HepG2 (cell line): ENCODE measurements around the gene SGMS1. TPM values are rescaled to one million over a fixed set of nuclear protein-coding genes. Genes with fewer than 3 reads are reported as not detected.

Source experiments
- CREB1 ChIP-seq, 2 experiments: fragments of 450-650 bp in 1 of 2; IDR thresholded peaks; 2 replicates each; pipeline ENCODE4 v1.6.1; 2016 to 2017; ENCODE audit warnings: control low read depth in 1 of 2, mild to moderate bottlenecking in 1 of 2, missing compliant biosample characterization in 1 of 2, missing genetic modification characterization in 1 of 2
- HMGXB3 ChIP-seq: sonication (generic); formaldehyde crosslinking; IDR thresholded peaks from 2 replicates; pipeline ENCODE4 v1.4.0; 2020; ENCODE audit warnings: missing genetic modification reagents, borderline replicate concordance
- KLF6 ChIP-seq: IDR thresholded peaks from 2 replicates; pipeline ENCODE4 v1.8.0; 2016; ENCODE audit warnings: missing biosample characterization, missing genetic modification reagents
- MYPOP ChIP-seq: sonication (generic); formaldehyde crosslinking; IDR thresholded peaks from 2 replicates; pipeline ENCODE4 v1.8.1; 2023; ENCODE audit warnings: mild to moderate bottlenecking, moderate library complexity, missing genetic modification reagents
- RARA ChIP-seq: IDR thresholded peaks from 2 replicates; pipeline ENCODE4 v1.6.1; 2016; ENCODE audit warnings: missing genetic modification reagents, missing compliant biosample characterization
- REST ChIP-seq, 2 experiments: IDR thresholded peaks; 2 replicates each; pipeline ENCODE4 v1.6.1; 2011 to 2012; ENCODE audit warnings: low read length in 2 of 2, borderline replicate concordance in 1 of 2, low read depth in 1 of 2, mild to moderate bottlenecking in 1 of 2, moderate library complexity in 1 of 2
- SNAPC2 ChIP-seq: sonication (generic); formaldehyde crosslinking; IDR thresholded peaks from 2 replicates; pipeline ENCODE4 v1.8.1; 2022; ENCODE audit warnings: mild to moderate bottlenecking, missing genetic modification reagents
- ZNF10 ChIP-seq: sonication (generic); formaldehyde crosslinking; IDR thresholded peaks from 2 replicates; pipeline ENCODE4 v1.4.0; 2020; ENCODE audit warnings: mild to moderate bottlenecking, low read depth, missing genetic modification reagents, borderline replicate concordance
- ZNF646 ChIP-seq: sonication (generic); formaldehyde crosslinking; IDR thresholded peaks from 2 replicates; pipeline ENCODE4 v1.9.0; 2021; ENCODE audit warnings: mild to moderate bottlenecking, missing genetic modification reagents
- polyA plus RNA-seq, 8 experiments: library from polyadenylated mRNA; depleted of rRNA in 3 of 8; stranded (reverse) in 7 of 8; unstranded in 1 of 8; fragments of >200 nt; fragmentation: Illumina TruSeq in 4 of 8; extraction: Trizol in 4 of 8; gene quantifications; 2 replicates each; pipeline versions ENCODE4 v1.2.1 to v1.2.3, GENCODE V29; 2011 to 2016; ENCODE audit warnings: low read depth in 4 of 8, missing spikeins in 1 of 8, mixed read lengths in 1 of 8; ENCODE audit not compliant: insufficient read depth in 1 of 8
- total RNA-seq, 5 experiments: library from RNA; depleted of rRNA; stranded (reverse); fragments of >200 nt; fragmentation: Illumina TruSeq; extraction: Trizol; gene quantifications; 2 replicates each; pipeline ENCODE4 v1.2.3, GENCODE V29; 2016; ENCODE audit warnings: low read depth in 1 of 5
- TF ChIP-seq, protein P1 (sequence below): sonication (generic); formaldehyde crosslinking; IDR thresholded peaks from 2 replicates; pipeline ENCODE4 v1.8.0; 2022; ENCODE audit warnings: mild to moderate bottlenecking, missing genetic modification reagents, borderline replicate concordance

SGMS1 gene
- total and polyA plus RNA-seq, 2 of the 13 experiments (the other 11 are each of a cell fraction or from before 2014, with no cell fraction given), result 6.5 to 15.1 TPM

DNA sequence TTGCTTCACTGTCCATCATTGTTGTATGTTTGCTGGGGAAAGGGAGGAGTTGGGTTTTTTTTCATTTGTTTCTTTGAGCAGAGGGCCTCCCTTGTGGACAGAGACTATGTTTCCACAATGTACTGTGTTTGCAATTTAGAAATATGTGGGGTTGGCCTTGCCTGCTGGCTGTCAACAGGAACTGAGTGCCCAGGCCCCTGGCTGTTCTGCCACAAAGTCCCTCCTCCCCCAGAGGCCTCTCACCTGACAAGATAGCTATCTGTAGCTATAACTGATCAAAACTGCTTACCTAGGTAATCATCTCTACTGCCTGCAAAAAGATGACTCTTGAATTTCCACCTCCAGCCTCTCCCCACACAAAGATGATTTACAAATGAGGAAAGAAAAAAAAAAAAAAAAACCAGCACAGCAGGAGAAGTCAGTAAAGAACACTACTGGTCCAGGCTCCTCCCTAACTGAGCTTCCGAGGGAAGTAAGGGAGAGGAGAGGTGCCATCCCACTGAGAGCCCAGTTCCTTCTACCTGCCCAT is 121.8 kb downstream of the SGMS1 start (continued):
- no peak for TF ChIP-seq CREB1 (IDR thresholded peaks at IDR 0.05)
- TF ChIP-seq CREB1 (CRISPR knock-in tag; IDR thresholded peaks at IDR 0.05), result no peak
- TF ChIP-seq REST (IDR thresholded peaks at IDR 0.05; ENCODE audit: borderline replicate concordance in 1 of 2, low read depth in 1 of 2, low read length in 2 of 2), result no peak
- no peak for TF ChIP-seq MYPOP (CRISPR knock-in tag)
- no peak for TF ChIP-seq ZNF10
- peak; percentile 52; the same call in 1 of the 2 replicates for TF ChIP-seq RARA (CRISPR knock-in tag)
- 0 out of 2 replicates have a peak, but pooled peaks have one; percentile 47 for TF ChIP-seq HMGXB3
- no peak for TF ChIP-seq ZNF646
- TF ChIP-seq SNAPC2 (CRISPR knock-in tag), result no peak
- TF ChIP-seq KLF6, result no peak
- TF ChIP-seq, protein P1, sequence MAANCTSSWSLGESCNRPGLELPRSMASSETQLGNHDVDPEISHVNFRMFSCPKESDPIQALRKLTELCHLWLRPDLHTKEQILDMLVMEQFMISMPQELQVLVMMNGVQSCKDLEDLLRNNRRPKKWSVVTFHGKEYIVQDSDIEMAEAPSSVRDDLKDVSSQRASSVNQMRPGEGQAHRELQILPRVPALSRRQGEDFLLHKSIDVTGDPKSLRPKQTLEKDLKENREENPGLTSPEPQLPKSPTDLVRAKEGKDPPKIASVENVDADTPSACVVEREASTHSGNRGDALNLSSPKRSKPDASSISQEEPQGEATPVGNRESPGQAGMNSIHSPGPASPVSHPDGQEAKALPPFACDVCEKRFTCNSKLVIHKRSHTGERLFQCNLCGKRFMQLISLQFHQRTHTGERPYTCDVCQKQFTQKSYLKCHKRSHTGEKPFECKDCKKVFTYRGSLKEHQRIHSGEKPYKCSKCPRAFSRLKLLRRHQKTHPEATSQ (CRISPR knock-in tag), result no peak
